Measurements from ENCODE around the gene RAB36.

Gene RAB36

DNA sequence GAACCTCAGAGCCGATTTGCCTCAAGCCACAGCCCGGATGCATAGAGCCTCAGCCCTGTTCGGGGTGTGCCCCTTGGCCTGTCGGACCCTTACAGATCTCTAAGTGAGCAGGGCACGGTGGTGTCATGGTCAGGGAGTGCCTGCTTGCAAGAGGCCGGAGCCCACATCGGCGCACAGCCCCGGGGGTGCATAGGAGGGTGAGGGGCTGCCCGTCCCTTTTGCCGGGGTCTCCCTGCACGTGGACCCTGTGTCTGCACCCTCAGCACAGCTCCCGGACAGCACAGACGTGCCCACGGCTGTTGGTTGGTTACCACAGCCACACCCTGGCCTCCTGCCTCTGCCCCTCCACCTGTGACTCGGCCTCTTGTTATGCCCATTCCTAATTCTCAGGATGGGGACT lies 6.5 kb downstream of the RAB36 start:
- DNase-seq (ENCODE audit: low read depth in 1 of 2, low spot score in 1 of 2) = no peak
- in situ Hi-C loops (cut with HindIII; ENCODE audit: low pct_unique_long_range_greater_than_20kb, low sequenced_read_pairs) = no loop called here
- no peak for TF ChIP-seq JUND (IDR thresholded peaks at IDR 0.05; ENCODE audit: low read depth)

DNA sequence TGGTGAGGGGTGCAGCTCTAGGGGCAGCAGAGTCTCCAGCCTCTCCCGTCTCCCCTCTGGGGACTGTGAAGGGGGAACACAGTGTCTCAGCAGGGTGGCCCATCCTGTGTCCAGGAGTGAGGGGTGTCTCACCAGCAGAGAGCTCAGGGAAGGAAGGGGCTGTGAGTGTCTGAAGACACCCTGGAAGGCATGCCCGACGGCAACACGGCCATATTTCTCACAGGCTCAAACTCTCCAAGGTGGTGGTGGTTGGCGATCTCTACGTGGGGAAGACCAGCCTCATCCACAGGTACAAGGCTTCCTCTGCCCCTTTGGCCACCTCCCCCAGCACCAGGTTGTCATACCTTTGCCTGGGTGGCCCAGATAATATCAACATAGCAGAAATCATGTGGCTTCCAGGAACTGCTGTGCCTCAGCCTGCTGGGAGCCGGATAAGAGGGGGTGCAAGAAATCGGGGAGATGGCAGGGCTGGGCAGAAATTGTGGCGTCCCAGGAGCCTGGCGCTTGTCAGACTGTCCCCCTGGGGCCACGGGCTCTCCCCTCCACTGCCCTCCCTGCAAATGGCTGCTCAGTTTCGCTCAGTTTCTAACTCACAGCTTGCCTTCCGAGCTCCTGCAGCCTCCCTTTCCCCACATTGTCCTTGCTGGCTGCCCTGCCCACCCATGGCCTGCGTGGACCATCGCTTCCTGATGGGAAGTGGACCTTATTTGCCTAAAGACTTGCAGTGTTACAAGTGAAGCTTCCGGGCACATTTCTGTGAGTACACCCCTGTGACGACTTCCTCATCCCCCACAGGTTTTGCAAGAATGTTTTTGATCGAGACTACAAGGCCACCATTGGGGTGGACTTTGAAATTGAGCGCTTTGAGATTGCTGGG lies 7.2 kb downstream of the RAB36 start:
- in situ Hi-C loops (cut with HindIII; ENCODE audit: low pct_unique_long_range_greater_than_20kb, low sequenced_read_pairs) = no loop called here
- no peak for DNase-seq (ENCODE audit: low read depth in 1 of 2, low spot score in 1 of 2)
- no peak for TF ChIP-seq JUND (IDR thresholded peaks at IDR 0.05; ENCODE audit: low read depth)

- in situ Hi-C loops (cut with HindIII; ENCODE audit: low pct_unique_long_range_greater_than_20kb, low sequenced_read_pairs) = no loop called here
- DNase-seq (ENCODE audit: low read depth in 1 of 2, low spot score in 1 of 2) = no peak
- TF ChIP-seq JUND (IDR thresholded peaks at IDR 0.05; ENCODE audit: low read depth) = no peak
These were observed 8.7 kb downstream of the RAB36 start for GRCh38 chr22:23153994-23154393.

DNA sequence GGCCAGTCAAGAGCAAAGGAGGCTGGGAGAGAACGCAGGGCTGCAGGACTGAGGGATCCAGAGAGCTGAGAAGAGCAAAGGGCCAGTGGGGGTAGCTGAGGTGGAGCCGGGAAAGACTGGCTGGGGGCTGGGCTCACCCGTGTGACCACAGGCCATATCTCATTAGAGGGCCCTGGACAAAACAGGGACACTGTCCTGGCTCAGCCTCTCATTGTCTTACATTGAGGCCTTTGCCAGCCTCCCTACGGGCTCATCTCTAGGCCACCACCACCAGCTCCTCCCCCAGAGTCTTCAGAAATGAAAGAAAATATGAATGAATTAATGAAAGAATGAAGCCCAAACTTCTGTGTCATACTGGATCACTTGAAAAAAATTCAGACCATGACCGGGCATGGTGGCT lies 9.2 kb downstream of the RAB36 start:
- in situ Hi-C loops (cut with HindIII; ENCODE audit: low pct_unique_long_range_greater_than_20kb, low sequenced_read_pairs) = no loop called here
- DNase-seq (ENCODE audit: low read depth in 1 of 2, low spot score in 1 of 2) = no peak
- TF ChIP-seq JUND (IDR thresholded peaks at IDR 0.05; ENCODE audit: low read depth) = no peak

GRCh38 chr22:23155143-23155542 lies 9.9 kb downstream of the RAB36 start:
- in situ Hi-C loops (cut with HindIII; ENCODE audit: low pct_unique_long_range_greater_than_20kb, low sequenced_read_pairs) = no loop called here
- DNase-seq (ENCODE audit: low read depth in 1 of 2, low spot score in 1 of 2) = no peak
- TF ChIP-seq JUND (IDR thresholded peaks at IDR 0.05; ENCODE audit: low read depth) = no peak

GRCh38 chr22:23155831-23156230 lies 10.6 kb downstream of the RAB36 start:
- TF ChIP-seq JUND (IDR thresholded peaks at IDR 0.05; ENCODE audit: low read depth) = no peak
- no peak for DNase-seq (ENCODE audit: low read depth in 1 of 2, low spot score in 1 of 2)
- in situ Hi-C loops (cut with HindIII; ENCODE audit: low pct_unique_long_range_greater_than_20kb, low sequenced_read_pairs) = no loop called here

DNA sequence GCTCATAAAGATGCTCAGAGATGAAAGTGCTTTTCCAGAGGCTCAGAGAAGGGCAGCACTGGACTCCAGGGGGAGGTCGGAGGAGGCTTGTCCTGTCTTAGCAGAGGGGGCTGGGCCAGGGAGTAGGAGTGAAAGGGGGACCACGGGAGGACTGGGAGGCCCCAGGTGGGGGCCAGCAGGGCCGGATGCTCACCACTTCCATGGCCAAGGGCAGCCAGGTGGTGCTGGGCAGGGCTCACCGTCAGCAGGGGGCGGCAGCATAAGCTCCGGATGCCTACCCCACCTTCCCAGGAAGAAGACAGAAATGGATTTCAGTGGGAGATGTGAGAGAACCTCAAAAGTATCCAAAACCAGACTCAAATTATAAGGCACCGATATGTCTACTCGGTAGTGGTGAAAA lies 11.0 kb downstream of the RAB36 start:
- TF ChIP-seq JUND (IDR thresholded peaks at IDR 0.05; ENCODE audit: low read depth) = no peak
- no peak for DNase-seq (ENCODE audit: low read depth in 1 of 2, low spot score in 1 of 2)
- in situ Hi-C loops (cut with HindIII; ENCODE audit: low pct_unique_long_range_greater_than_20kb, low sequenced_read_pairs) = no loop called here

DNA sequence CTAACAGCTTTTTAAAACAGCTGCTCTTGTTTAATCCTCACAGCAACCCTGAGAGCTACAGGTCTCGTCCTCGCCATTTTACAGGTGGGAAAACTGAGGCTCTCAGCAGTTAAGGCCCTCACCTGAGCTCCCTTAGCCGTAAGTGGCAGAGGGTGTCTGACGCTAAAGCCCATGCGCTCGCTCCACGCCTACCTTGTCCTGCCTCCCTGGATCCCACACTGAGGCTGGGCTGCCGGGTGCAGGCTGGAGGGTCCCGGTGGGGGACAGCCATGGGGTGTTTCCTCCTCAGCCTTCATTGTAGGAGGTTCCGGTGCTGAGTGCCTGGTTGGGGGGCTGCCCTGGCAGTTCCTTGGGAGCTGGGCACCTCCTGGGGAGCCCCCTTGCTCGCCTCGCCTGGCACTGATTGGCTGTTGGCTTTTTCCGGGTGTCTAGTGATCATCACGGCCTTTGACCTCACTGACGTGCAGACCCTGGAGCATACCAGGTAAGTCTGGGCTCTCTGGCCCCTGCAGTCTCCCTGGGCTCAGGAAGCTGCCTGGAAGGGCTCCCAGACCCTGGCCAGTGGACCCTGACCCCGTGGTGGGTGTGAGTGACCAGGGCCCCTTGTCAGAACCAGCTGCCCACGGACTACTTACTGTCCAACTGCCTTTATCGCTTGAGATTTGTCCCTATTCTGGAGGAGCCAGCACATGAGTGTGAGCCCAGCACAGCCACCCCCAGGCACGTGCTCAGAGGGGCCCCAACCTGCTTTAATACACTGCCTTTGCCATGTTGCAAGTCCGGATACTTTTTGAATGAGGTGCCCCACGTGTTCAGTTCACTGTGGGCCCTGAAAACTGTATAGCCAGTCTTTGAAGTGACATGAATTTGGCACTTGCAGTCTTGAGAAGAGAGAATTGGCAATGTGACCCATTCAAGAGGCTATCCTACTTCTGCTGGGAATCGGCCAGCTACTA lies 12.6 kb downstream of the RAB36 start:
- no peak for DNase-seq (ENCODE audit: low read depth in 1 of 2, low spot score in 1 of 2)
- in situ Hi-C loops (cut with HindIII; ENCODE audit: low pct_unique_long_range_greater_than_20kb, low sequenced_read_pairs) = no loop called here
- no peak for TF ChIP-seq JUND (IDR thresholded peaks at IDR 0.05; ENCODE audit: low read depth)

DNA sequence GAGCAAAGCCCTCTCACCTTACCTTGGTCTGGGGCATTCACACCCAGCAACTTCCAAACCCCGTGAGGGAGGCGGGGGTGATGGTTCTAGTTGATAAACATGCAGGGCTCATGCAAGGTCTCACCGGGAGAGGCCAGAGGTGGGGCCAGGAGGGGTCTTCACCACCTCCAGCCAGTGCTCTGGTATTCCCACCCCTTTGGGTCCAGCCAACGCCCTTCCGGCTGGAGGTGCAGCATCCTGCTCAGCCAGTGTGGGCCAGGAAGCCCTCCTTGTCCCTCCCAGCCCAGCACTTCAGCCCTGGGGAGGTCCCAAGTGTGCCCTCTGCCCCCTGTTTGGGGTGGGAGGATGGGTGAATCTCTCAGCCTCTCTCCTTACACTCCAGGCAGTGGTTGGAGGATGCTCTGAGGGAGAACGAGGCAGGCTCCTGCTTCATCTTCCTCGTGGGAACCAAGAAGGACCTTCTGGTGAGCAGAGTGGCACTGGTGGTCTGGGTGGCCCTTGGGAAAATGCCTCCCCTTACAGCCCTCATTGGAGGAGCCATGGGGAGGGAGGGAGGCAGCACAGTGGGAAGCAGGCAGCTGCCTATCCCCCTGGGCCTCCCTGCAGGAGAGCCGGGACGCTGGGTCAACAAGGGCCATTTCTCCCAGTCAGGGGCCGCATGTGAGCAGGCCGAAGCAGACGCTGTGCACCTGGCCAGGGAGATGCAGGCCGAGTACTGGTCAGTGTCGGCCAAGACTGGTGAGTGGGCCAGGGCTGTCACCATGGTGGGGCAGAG lies 13.4 kb downstream of the RAB36 start:
- DNase-seq (ENCODE audit: low read depth in 1 of 2, low spot score in 1 of 2) = no peak
- in situ Hi-C loops (cut with HindIII; ENCODE audit: low pct_unique_long_range_greater_than_20kb, low sequenced_read_pairs) = no loop called here

GRCh38 chr22:23159291-23159630 lies 14.0 kb downstream of the RAB36 start:
- no peak for DNase-seq (ENCODE audit: low read depth in 1 of 2, low spot score in 1 of 2)
- in situ Hi-C loops (cut with HindIII; ENCODE audit: low pct_unique_long_range_greater_than_20kb, low sequenced_read_pairs) = no loop called here
- TF ChIP-seq JUND (IDR thresholded peaks at IDR 0.05; ENCODE audit: low read depth) = no peak

More for the DNA sequence above, 13.4 kb downstream of the RAB36 start:
- no peak for TF ChIP-seq JUND (IDR thresholded peaks at IDR 0.05; ENCODE audit: low read depth)

GRCh38 chr22:23161029-23161428 lies 15.8 kb downstream of the RAB36 start:
- in situ Hi-C loops (cut with HindIII; ENCODE audit: low pct_unique_long_range_greater_than_20kb, low sequenced_read_pairs) = no loop called here
- DNase-seq (ENCODE audit: low read depth in 1 of 2, low spot score in 1 of 2) = no peak
- no peak for TF ChIP-seq JUND (IDR thresholded peaks at IDR 0.05; ENCODE audit: low read depth)

DNA sequence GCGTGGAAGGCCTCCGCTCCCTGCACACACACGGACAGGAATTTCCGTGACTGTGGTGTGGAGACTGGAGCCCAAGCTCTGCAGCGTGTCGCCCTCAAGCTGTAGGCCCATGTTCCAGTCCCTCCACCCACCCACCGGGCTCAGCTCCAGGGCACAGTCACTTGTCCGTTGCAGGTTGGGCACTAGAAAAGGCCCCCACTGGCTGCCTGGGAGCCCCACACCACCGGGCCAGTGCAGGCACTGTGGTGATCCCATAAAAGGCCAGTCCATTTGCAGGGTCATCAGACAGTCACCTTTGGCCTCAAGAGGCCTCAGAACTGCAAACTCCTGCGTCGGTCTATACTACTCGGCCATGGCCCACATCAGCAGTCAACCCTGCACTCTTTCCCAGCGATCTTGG lies 16.3 kb downstream of the RAB36 start:
- no peak for DNase-seq (ENCODE audit: low read depth in 1 of 2, low spot score in 1 of 2)
- no peak for TF ChIP-seq JUND (IDR thresholded peaks at IDR 0.05; ENCODE audit: low read depth)

More for the DNA sequence above, 16.3 kb downstream of the RAB36 start:
- in situ Hi-C loops (cut with HindIII; ENCODE audit: low pct_unique_long_range_greater_than_20kb, low sequenced_read_pairs) = no loop called here
